ENCODE measurements around the gene ARHGAP23.

GRCh38 chr17:38504216-38504615, 76.0 kb downstream of the ARHGAP23 start:
- TF ChIP-seq CTCF (IDR thresholded peaks at IDR 0.05) (no peak), POLR2A (IDR thresholded peaks at IDR 0.05) (no peak)
